Kidney glomerular epithelial cell (primary cell): Measurements from ENCODE around the gene GNG7.
"Not testable (repeated sequence)": the region's sequence is repeated elsewhere in the genome, so short reads cannot be mapped to it uniquely, and the experiment has no call there.

Source experiments
- DNase-seq: peaks from one replicate; lab custom pipeline; 2025; lab: John Stamatoyannopoulos, UW

GNG7 gene

DNA sequence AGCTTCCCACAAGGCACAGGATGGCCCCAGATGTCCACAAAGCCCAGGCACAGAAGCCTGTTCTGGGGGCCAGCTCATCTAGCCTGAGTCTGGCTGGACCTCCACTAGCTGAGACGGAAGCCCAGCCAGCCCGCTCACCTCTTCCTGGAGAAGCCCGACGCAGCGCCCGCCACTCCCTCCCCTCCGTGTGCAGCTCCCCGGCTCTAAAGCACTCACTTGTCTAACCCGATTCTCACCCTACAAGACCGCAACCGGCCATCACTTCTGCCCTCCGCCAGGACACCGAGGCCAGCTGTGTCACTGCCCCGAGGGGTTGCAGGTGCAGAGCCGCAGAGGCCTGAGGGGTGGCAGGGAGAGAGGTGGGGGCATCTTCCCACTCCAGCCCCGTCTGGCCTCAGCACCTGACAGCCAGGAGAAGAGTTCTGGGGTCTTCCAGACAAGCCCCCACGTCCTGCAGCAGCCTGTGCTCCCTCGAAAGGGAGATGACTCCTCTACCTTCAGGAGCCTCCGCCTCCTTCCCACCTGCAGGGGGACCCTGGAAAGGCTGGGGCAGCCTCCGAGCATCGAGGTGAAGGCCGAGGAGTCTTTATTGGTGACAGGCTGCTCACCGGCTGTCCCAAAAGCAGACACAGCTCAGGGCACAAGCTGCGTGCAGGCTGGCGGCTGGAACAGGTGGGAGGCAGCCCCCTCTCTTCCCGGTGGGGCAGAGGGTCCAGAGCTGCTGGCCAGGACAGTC, 24.6 kb upstream of the GNG7 start:
- no peak for DNase-seq

- DNase-seq, result no peak
Observed at GRCh38 chr19:2726160-2726855, 23.8 kb upstream of the GNG7 start.

DNA sequence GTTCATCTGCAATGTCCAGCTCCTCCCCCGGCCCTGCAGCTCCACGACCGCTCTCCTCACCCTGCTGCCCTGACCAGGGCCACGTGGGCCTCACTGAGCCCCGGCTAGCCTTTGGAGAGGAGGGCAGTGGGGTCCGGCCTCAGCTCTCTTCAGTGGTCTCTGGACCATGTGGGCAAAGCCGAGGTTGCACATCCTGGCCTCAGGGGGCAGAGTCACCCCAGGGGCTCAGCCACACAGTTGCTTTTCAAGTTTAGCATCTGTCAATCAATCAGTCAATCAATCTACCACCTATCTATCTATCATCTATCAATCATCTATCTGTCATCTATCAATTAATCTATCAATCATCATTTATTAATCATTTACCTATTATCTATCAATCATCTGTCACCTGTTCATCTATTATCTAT, 21.7 kb upstream of the GNG7 start:
- no peak for DNase-seq

GRCh38 chr19:2723747-2724146, 21.3 kb upstream of the GNG7 start:
- DNase-seq, result no peak

- DNase-seq, result no peak
Observed at GRCh38 chr19:2723345-2723715, 20.8 kb upstream of the GNG7 start.

GRCh38 chr19:2722541-2723344, 20.2 kb upstream of the GNG7 start:
- peak; percentile 87 for DNase-seq

DNA sequence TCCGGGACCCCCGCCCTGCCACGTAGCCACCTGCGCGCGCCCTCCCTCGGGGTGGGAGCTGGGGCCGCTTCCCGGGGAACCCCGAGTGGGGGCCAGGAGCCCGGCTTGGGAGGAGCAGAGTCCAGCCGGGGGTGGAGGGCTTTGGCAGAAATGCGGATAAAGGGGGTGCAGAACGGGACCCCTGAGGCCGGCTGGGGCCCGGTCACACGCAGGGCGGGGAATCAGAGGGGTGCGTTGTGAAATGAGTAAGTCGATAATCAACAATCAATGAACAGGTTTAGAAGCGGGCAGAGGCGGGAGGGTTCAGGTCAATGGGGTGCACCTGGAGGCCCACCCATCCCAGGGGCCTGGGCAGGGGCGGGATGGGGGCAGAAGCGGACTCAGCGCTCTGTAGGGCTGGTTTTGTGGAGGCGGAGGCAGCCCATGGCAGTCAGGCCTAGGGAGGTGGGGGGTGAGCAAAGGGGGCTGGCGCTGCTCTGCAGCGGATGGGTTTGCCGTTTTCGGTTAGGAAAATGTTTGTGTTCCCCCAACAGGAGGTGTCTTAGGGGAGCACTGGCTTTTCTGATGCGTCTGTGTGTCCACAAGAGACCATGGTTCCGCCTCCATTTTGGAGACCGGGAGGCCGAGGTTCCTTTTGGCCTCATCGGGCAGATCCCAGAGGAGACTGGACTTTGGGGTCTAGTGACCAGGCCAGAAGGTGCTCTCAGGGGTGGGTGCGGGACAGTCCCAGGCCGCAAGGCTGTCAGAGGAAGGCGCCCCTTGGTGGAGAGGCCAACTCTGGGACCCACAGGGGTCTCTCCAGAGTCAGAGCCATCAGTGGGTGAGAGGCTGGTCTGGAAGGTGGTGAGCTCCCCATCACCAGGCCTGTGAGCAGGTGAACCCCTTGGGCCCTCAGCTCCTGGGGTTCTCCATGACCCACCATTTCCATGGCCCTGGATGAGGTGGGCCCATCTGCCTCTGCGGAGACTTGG, 19.4 kb upstream of the GNG7 start:
- DNase-seq, result no peak

DNA sequence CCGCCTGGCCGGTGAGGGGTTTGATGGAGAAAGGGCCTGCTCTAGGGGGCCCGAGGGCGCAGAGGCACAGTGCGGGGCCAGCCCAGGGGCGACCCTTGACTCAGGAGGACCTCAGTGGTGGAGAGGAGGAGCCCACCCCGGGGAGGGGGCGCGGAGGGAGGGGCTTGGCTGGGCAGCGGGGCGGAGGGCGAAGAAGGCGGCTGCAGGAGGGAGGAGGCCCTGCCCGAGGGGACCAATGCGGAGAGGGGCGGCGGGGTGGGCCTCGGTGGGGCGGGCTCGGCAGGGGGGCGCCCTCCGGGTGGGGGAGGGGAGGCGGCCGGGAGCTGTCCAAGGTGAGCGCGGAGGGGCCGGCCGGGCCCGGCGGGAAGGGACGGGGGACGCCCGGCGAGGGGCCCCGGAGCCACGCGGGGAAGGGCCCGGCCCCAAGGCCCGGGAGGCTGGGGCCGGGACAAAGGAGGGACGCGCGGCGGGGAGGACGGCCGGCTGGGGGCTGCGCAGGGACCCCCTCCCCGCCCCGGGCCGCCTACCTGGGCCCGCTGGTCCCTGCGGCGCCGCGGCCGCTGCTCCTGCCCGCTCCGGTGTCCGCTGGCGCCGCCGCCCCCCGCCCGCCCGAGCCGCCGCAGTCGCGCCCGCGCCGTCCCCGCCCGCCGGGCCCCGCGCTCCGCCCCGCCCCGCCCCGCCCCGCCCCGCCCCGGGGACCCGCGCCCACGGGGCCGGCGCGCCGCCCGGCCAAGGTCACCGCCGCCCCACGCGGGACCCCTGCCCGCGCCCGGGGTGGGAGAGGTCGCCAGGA, 18.5 kb upstream of the GNG7 start, which contains the start of gene DIRAS1:
Gene DIRAS1, minus strand, starts transcription at position 596 of the 793 bp plus-strand sequence. CDS start 3,566 bp downstream, outside the sequence.
- no peak for DNase-seq

DNA sequence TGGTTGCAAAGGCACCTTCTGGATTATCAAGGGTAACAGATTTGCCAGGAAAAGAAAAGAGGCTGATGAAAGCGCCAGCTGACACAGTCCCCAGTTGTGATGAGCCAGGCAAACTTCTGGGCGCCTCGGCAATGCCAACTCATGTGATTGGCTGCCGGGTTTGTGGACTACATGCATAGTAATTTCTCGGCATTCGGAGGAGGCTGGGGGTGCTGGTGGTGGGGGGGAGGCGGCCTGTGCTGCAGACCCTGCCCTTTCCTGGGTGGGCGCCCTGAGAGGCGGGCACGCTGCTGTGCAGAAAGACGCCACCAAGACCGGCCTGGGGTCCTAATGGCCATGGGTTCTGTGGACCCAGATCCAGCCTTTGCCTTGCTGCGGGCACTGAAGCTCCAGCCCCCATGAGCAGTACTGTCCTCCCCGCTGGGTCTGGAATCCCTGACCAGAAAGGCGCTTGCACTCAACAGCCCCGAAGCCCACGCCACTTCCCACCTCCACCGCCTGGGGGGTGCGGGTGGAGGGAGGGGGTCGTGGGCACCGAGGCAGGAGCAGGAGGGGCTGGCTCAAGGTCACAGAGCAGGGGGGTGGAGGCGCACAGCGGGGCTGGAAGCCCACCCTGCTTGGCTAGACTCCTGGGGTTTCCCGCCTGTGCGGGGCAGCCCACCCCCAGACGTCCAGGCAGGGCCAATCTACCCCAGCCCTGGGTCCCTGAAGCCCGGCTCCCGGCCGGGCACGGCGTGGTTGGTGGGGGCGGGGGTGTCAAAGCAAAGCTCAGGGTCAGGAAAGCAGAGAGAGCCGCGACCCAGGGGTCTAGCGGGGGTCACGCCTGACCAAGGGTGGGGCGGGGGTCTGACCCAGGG, 17.7 kb upstream of the GNG7 start:
- peak; percentile 7 for DNase-seq

GRCh38 chr19:2719232-2719735, 16.8 kb upstream of the GNG7 start:
- no peak for DNase-seq

DNA sequence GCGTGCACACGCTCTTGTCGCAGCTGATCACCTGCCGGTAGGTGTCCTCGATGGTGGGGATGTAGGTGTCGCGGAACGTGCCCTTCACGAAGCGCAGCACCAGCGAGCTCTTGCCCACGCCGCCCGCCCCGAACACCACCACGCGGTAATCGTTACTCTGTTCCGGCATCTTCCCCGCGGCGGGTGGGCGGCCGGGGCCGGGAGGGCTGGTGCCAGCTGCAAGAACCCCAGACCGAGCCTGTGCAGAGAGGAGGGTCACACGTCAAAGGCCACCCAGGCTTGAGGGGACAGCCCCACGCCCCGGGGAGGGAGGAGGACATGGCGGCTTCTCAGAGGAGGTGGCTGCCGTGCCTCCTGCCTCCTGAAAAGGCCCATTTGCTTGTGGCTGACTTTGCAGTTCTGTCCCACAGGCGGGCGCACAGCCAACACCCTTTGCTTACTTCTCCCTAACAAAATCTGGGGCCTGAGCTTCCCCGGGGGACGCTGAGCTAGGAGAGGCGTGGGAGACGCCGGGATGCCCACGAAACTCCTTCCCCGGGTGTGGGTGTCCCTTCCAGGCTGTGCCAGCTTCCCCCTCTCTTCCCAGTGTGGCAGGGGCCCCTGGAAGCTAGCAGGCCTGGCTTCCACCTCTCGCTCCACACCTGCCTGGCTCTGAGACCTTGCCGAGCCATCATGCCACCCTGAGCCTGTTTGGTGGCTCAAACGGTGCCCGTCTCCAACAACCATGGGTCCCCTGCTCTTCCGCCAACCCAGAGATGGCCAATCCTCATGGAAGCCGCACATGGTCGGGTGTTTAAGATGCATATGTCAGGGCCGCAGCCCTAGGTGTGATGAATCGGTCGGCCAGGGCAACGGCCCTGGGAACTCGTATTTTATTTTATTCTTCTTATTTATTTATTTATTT, 15.4 kb upstream of the GNG7 start:
- DNase-seq, result no peak

GRCh38 chr19:2716722-2717637, 14.5 kb upstream of the GNG7 start:
- no peak for DNase-seq

- DNase-seq, result no peak
Observed at GRCh38 chr19:2716275-2716650, 13.8 kb upstream of the GNG7 start.

DNA sequence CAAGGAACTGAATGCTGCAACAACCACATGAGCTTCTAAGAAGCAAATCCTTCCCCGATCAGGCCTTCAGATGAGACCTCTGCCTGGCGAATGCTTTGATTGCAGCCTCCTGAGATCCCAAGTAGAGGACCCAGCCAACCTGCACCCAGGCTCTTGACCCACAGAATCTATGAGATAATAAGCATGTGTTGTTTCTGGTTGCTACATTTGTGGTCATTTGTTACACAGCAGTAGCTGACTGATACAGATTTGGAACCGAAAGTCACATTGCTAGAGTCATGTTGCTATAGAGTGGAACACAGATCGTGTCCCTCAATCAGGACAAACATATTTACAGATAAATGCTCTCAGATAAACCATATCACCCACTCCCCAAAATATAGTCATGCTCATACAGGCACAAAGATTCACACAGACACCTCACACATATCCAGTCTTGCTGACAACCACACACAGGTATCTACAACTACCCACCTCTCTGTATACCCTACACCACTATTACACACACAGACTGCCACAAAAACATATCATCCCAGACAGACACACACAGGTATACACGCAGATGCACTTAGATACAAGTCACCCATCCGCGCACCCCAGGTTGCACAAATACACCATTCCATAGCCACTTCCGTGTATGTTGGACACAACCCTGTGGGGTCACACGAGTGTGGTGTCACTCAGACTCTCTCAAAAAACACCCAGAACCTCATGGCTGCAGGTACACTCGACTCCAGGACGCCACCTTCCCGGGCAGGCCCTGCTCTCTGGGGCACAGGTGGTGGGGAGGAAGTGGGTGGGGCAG, 13.2 kb upstream of the GNG7 start:
- no peak for DNase-seq

DNA sequence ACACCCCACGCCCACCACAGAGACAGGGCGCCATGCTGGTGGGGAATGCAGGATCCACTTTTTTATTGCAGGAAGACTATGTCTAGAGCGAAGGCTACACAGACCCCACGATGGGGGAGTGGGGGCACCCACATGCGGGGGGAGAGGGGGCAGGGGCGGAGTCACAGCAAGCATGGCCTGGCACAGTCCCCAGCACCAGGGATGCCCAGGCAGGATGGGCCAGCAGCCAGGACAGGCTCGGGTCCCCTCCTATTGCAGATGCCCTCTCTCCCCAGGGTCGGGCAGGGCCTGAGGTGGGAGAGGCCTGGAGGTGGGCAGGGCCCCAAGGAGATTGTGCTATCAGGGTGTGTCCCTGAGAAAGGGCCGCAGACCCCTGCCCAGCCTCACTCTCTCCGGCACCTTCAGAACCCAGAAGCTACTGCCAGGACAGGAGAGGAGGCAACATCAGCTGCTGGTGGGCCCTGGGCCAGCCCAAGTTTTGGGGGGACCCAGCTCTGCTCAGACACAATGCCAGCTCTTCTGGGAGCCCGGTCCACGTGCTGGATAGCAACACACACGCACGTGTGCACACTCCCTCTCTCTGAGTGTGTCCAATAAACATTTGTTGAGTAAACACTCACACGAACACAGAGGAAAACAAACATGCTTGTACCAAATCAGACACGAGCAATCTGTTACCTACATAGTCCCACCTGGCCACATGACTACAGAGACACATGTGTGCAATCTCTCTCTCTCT, 12.2 kb upstream of the GNG7 start:
- no peak for DNase-seq

DNA sequence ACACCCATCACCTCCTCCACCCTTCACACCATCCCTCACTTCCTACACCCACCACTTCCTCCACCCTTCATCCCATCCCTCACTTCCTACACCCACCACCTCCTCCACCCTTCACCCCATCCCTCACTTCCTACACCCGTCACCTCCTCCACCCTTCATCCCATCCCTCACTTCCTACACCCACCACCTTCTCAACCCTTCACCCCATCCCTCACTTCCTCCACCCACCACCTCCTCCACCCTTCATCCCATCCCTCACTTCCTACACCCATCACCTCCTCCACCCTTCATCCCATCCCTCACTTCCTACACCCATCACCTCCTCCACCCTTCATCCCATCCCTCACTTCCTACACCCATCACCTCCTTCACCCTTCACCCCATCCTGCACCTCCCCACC, 11.6 kb upstream of the GNG7 start:
- not testable (repeated sequence) for DNase-seq
